ENCODE results near the gene MBD3L3. TPM values are rescaled to one million over a fixed set of nuclear protein-coding genes. Genes with fewer than 3 reads are reported as not detected.
"Not testable (repeated sequence)": the region's sequence is repeated elsewhere in the genome, so short reads cannot be mapped to it uniquely, and the experiment has no call there.

The MBD3L3 gene
- not detected in 2 replicates for total RNA-seq (2014; rRNA removed; shearing (Covaris generic))

DNA sequence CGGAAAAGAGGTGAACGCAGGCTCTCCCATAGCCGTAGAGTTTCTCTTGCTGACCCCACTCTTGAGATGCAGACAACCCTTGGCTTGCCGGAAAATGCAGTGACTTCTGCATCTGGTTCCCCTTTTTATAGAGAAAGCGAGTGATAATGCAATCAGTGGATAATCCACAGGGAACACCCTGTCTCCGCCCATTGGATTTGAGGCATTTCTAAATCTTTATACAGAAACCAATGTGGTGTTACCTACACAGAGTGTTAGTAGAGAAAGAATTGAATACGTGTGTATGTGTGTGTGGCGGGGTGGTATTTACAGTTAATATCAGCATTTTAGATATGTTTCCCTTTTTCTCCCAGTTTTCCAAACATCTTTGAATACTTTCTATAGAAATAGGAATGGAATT is at the start of gene MBD3L3:
TSS of gene MBD3L3 (minus strand) at position 101 of the 400 bp plus-strand sequence. CDS start at position 30, 71 bp downstream.
- not testable (repeated sequence) for H3K9me3 ChIP-seq (replicated peaks); H3K27me3 ChIP-seq; H3K27ac ChIP-seq; DNase-seq; H3K4me3 ChIP-seq; H3K4me1 ChIP-seq; H3K36me3 ChIP-seq

DNA sequence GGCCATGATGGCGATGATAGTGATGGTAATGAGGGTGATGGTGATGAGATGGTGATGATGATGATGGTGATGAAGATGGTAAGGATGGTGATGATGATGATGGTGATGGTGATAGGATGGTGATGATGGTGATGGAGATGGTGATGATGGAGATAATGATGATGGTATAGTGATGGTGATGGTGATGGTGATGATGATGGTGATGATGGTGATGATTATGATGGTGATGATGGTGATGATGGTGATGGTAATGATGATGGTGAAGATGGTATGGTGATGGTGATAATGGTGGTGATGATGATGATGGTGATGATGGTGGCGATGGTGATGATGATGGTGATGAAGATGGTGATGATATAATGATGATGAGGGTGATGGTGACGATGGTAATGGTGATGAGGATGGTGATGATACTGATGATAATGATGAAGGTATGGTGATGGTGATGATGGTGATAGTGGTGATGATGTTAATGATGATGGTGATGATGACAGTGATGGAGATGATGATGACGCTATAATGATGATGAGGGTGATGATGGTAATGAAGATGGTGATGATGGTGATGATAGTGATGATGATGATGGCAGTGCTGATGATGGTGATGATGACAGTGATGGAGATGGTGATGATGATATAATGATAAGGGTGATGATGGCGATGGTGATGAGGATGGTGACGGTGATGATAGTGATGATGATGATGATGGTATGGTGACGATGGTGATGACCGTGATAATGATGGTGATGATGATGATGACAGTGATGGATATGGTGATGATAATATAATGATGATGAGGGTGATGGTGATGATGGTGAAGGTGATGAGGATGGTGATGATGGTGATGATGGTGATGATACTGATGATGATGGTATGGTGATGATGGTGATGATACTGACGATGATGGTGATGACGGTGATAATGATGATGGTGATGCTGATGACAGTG is 48.5 kb upstream of the MBD3L3 start:
- Histone ChIP-seq H3K4me3 (no peak overlapping the region), H3K4me1 (no peaks in the 10 kb centered on the region)
- DNase-seq, result no peak

DNA sequence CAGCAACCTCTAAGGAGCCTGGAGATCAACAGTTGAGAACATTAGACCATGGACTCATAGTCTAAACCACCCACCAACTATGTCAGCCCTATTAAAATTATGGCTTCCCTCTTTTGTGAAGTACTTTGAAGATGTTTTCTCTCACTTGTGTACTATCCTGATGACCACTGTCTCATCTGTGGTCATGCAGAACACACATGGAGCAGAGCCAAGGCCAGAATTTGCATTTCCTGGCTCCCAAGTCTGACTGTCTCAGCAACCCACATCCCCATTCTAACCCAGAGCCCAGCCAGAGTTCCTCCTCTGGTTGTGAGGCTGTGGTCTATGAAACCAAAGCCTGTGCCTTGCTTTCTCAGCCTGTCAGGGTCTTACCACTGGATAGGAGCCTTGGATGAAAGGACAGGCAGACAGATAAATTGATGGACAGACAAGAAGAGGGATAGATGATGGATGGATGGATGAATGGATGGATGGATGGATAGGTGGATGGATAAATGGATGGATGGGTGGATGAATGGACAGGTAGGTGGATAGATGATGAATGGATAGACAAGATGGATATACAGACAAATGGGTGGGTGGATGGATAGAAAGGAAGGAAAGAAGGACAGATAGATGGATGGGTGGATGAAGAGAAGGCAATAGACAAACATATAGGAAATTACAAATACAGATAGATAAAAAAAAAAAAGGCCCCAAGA is 46.4 kb upstream of the MBD3L3 start:
- no peak overlapping the region for H3K4me3 ChIP-seq
- no peaks in the 10 kb centered on the region for H3K27me3 ChIP-seq
- H3K27ac ChIP-seq, result no peak overlapping the region

More for the DNA sequence above, 48.5 kb upstream of the MBD3L3 start:
- Histone ChIP-seq H3K27ac (no peak overlapping the region), H3K27me3 (no peaks in the 10 kb centered on the region), H3K36me3 (no peaks in the 10 kb centered on the region), H3K9me3 (replicated peaks) (0 out of 2 replicates have a peak, but pooled peaks cover 3% of the 10 kb centered on the region)

DNA sequence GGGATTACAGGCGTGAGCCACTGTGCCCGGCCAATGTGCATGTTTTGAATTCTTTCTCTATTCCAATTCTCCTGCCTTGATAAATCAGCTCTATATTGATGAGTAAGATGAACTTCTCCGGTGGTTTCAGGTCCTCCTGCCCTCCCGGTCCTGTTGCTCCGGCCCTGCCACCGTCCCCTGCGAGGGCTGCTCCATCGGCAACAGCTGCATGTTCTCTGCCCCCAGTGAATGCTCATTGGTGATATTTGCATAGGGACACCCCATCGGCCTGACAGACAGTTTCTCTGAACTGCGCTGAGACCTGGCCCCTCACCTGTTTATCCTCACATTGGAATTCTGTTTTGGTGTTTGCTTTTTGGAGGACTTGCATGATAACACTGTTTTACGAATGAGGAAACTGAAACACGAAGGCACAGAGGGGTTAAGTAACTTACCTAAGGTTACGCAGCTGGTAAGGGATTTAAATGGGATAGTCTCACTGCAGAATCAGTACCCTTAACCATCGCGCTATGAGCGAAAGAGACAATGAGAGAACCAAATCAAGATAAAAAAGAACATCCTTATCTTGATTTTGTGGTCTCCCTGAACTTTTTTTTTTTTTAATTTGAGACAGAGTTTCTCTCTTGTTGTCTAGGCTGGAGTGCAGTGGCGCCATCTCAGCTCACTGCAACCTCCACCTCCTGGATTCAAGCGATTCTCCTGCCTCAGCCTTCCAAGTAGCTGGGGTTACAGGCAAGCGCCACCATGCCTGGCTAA is 43.2 kb upstream of the MBD3L3 start:
- no peaks in the 10 kb centered on the region for H3K27me3 ChIP-seq
- H3K4me1 ChIP-seq, result no peaks in the 10 kb centered on the region
- H3K4me3 ChIP-seq, result no peak overlapping the region
- H3K9me3 ChIP-seq (replicated peaks), result 0 out of 2 replicates have a peak, but pooled peaks cover 4% of the 10 kb centered on the region
- DNase-seq, result peak in 1 of 2 experiments; percentile 8
- no peaks in the 10 kb centered on the region for H3K36me3 ChIP-seq
- no peak overlapping the region for H3K27ac ChIP-seq

More for the DNA sequence above, 46.4 kb upstream of the MBD3L3 start:
- H3K36me3 ChIP-seq, result no peaks in the 10 kb centered on the region
- H3K4me1 ChIP-seq, result no peaks in the 10 kb centered on the region
- H3K9me3 ChIP-seq (replicated peaks), result 0 out of 2 replicates have a peak, but pooled peaks cover 3% of the 10 kb centered on the region
- no peak for DNase-seq

DNA sequence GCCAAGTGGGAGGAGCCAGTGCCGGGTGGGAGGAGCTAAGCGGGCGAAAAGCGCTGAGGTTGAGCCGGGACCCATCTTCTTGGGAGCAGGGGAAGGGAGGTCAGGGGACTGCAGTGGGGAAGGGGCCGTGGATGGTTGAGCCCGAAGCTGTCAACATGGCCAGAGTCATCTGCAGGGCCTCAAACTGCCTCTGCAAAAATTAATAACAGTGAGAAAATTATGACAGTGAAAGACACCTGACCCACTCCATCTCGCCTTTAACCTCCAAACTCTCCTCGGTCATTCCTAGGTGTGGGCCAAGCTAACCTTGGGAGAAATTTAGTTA is 41.1 kb upstream of the MBD3L3 start:
- Histone ChIP-seq H3K27ac (peak overlapping the region; percentile 74), H3K9me3 (replicated peaks) (0 out of 2 replicates have a peak, but pooled peaks cover 2% of the 10 kb centered on the region), H3K4me1 (no peaks in the 10 kb centered on the region), H3K27me3 (no peaks in the 10 kb centered on the region), H3K36me3 (no peaks in the 10 kb centered on the region), H3K4me3 (peak overlapping the region; percentile 66)
- no peak for DNase-seq

DNA sequence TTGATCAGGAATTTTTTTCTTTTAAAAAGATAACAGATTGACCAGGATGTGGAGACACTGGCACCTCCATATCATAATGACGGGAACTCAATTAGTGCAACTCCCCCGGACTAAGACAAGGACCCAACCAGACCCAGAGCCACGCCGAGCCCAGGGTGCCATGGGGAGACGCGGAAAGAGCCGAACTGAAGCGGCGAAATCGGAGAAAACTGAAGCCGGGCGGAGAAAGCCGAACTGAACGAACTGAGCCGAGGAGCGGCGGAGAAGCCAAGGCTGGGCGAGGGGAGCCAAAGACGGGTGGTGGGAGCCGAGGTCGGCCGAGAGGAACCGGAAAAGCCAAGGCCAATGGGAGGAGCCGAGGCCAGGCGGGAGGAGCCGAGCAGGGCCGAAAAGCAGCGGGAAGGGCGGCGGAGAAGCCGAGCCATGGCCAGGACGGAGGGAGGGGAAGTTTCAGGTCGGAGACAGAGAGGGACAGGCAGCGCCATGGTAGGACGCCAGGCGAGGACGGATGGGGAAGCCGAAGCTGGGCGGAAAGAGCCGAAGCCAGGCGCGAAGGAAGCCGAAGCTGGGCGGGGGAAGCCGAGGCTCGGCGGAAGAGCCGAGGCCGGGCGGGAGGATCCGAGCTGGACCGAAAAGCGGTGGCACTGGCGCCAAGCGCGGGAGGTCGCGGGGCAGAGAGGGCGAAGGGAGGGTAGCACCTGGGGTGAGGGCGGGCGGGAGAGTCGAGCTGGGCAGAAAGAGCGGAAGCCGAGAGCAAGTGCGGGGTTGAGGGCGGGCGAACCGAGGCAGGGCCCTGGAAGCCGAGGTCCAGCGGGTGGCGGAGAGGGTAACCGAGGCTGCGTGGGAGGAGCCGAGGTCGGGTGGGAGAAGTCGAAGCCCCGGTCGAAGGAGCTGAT is 40.5 kb upstream of the MBD3L3 start:
- peak overlapping the region; percentile 66 for H3K4me3 ChIP-seq
- peak overlapping the region; percentile 74 for H3K27ac ChIP-seq
- no peaks in the 10 kb centered on the region for H3K36me3 ChIP-seq
- DNase-seq, result peak; percentile 91 to 93
- H3K9me3 ChIP-seq (replicated peaks), result 0 out of 2 replicates have a peak, but pooled peaks cover 2% of the 10 kb centered on the region
- no peaks in the 10 kb centered on the region for H3K27me3 ChIP-seq
- H3K4me1 ChIP-seq, result no peaks in the 10 kb centered on the region

DNA sequence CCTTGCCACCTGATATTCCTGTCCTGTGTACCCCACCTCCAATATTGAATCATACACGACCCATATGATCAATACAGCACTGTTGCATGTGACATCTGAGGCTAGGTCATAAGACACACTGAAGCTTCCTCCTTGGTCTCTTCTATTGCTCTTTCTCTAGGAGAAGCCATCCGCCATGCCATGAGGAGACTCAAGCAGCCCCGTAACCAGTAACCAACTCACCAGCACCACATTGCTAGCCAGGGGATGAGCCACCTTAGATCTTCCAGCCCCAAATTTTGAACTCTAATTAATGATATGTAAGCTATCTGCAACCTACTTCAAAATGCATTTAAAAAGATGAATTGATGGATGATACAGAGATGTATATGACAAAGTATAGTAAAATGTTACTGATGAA is 39.6 kb upstream of the MBD3L3 start:
- Histone ChIP-seq H3K36me3 (no peaks in the 10 kb centered on the region), H3K4me1 (no peaks in the 10 kb centered on the region), H3K27me3 (no peaks in the 10 kb centered on the region), H3K4me3 (peak overlapping the region; percentile 66), H3K9me3 (replicated peaks) (0 out of 2 replicates have a peak, but pooled peaks cover 2% of the 10 kb centered on the region), H3K27ac (no peak overlapping the region; the same call in 1 of the 2 replicates)
- no peak for DNase-seq

DNA sequence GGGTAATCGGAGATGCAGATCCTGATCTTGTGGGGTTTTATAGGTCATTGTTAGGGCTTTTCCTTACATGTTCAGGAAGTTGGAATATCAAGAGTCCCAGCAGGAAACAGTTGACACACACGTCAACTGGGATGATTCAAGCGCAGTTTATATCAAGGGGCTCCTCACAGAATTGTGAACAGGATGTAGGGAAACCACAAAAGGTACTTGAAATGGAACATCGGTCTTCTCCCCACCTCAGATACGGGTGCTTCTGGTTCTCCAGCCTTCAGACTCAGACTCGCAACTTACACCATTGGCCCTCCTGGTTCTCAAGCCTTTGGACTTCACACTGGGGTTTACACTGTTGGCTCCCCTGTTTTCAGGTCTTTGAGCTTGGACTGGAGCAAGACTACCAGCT is 30.5 kb upstream of the MBD3L3 start:
- no peak overlapping the region for H3K27ac ChIP-seq
- DNase-seq, result no peak
- no peaks in the 10 kb centered on the region for H3K4me1 ChIP-seq
- H3K4me3 ChIP-seq, result no peak overlapping the region
- H3K27me3 ChIP-seq, result no peaks in the 10 kb centered on the region
- peaks cover 24% of the 10 kb centered on the region for H3K9me3 ChIP-seq (replicated peaks)
- H3K36me3 ChIP-seq, result peaks cover 16% of the 10 kb centered on the region

DNA sequence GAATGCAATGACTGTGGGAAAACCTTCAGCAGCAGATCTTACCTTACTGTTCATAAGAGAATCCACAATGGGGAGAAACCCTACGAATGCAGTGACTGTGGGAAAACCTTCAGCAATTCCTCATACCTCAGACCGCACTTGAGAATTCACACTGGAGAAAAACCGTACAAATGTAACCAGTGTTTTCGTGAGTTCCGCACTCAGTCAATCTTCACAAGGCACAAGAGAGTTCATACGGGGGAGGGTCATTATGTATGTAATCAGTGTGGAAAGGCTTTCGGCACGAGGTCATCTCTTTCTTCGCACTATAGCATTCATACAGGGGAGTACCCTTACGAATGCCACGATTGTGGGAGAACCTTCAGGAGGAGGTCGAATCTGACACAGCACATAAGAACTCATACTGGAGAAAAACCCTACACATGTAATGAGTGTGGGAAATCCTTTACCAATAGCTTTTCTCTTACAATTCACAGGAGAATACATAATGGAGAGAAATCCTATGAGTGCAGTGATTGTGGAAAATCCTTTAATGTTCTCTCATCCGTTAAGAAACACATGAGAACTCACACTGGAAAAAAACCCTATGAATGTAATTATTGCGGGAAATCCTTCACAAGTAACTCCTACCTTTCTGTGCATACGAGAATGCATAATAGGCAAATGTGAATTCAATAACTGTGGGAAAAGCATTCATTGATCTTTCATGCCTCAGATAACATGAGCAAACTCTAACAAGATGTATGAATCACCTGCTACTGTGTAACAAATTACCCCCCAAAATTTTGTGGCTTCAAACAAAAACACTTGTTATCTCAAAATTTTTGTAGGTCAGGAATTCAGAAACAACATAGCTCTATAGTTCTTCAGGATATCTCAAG is 24.8 kb upstream of the MBD3L3 start:
- Histone ChIP-seq H3K27me3 (no peaks in the 10 kb centered on the region), H3K9me3 (replicated peaks) (peaks cover 60% of the 10 kb centered on the region), H3K4me1 (no peaks in the 10 kb centered on the region), H3K27ac (no peak overlapping the region), H3K4me3 (no peak overlapping the region), H3K36me3 (peaks cover 70% of the 10 kb centered on the region)
- peak; percentile 16 to 33 for DNase-seq

DNA sequence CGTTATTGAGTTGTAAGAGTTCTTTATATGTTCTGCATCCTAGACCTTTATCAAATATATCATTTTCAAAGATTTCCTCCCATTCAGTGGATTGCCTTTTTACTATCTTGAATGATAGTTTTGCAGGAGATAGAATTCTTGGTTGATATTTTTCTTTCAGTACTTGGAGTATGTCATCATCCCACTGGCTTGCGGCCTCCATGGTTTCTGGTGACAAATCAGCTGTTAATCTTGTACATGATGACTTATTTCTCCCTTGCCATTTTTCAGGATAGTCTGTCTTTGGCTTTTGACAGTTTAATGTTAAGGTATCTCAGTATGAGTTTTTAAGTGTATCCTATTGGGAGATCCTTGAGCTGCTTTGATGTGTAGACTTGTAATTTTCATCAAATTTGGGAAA is 19.5 kb upstream of the MBD3L3 start:
- Histone ChIP-seq H3K27ac (no peak overlapping the region), H3K4me3 (no peak overlapping the region), H3K4me1 (no peaks in the 10 kb centered on the region), H3K27me3 (no peaks in the 10 kb centered on the region), H3K36me3 (peaks cover 89% of the 10 kb centered on the region), H3K9me3 (replicated peaks) (peaks cover 33% of the 10 kb centered on the region)
- no peak for DNase-seq

DNA sequence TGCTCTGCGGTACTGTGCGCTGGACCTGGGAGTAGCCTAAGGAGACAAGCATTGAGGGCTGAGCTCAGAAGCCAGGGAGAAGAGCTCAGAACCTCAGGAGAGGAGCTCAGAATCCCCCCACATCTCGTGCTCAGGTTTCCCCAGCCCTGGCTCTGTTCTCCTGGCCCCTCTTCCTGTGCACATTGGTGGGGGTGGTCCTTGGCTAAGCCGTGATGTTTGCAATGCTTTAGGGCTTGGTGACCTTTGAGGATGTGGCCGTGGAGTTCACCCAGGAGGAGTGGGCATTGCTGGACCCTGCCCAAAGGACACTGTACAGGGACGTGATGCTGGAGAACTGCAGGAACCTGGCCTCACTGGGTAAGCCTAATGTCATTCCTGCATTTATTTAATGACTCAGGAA is 17.7 kb upstream of the MBD3L3 start:
- peaks cover 18% of the 10 kb centered on the region for H3K9me3 ChIP-seq (replicated peaks)

DNA sequence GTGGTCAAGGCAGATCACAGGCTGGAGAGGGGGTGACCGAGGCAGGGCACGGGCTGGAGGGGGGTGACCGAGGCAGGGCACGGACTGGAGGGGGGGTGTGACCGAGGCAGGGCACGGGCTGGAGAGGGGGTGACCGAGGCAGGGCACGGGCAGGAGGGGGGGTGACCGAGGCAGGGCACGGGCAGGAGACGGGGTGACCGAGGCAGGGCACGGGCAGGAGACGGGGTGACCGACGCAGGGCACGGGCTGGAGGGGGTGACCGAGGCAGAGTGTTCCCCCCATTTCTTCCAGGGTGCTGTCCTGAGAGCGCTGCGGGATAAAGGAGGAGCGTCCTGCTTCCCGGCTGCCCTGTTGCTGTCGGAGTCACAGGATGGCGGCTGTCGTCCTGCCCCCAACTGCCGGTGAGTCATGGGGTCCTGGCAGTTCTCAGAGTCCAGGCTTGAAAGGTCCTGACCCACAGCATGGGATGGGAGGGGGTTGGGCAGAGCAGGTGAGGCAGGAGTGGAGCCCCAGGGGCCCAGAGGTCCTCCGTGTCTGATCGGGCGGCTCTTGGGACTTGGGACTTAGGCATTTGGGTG is 16.3 kb upstream of the MBD3L3 start:
- H3K27ac ChIP-seq, result no peak overlapping the region
- no peak for DNase-seq
- H3K4me3 ChIP-seq, result no peak overlapping the region
- no peaks in the 10 kb centered on the region; the same call in 1 of the 2 replicates for H3K4me1 ChIP-seq
- no peaks in the 10 kb centered on the region for H3K27me3 ChIP-seq
- H3K36me3 ChIP-seq, result peaks cover 75% of the 10 kb centered on the region
- H3K9me3 ChIP-seq (replicated peaks), result peaks cover 12% of the 10 kb centered on the region

More for the DNA sequence above, 17.7 kb upstream of the MBD3L3 start:
- DNase-seq, result no peak
- no peak overlapping the region for H3K4me3 ChIP-seq
- H3K27ac ChIP-seq, result no peak overlapping the region
- H3K4me1 ChIP-seq, result no peaks in the 10 kb centered on the region
- H3K36me3 ChIP-seq, result peaks cover 85% of the 10 kb centered on the region
- no peaks in the 10 kb centered on the region for H3K27me3 ChIP-seq

DNA sequence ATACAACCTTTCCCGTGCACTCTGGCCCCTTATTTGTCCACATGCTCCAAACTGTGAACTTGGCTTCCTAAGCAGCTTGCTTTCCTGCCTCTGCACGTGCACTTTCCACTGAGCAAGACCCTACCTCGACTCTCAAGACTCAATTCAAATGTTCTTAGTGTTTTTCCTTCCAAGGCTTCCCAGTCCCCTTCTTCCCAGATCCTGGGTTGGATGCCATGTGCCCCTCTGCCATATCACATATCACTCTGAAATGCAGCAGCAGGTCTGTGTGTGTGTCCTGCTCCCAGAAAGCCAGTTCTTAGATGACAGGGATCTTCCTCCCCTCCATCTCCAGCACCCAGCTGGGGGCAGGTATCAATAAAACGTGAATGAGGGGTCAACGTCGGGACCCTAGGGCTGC is 14.1 kb upstream of the MBD3L3 start:
- peaks cover 55% of the 10 kb centered on the region for H3K36me3 ChIP-seq
- H3K27me3 ChIP-seq, result no peaks in the 10 kb centered on the region
- no peak overlapping the region for H3K4me3 ChIP-seq
- DNase-seq, result no peak
- H3K9me3 ChIP-seq (replicated peaks), result peaks cover under 1% of the 10 kb centered on the region; the same call in 1 of the 2 replicates
- no peaks in the 10 kb centered on the region; the same call in 1 of the 2 replicates for H3K4me1 ChIP-seq
- no peak overlapping the region for H3K27ac ChIP-seq

All from SJCRH30 (cell line).